GM15510 (cell line): ENCODE measurements around the gene PHF19.
A peak's percentile ranks its signal among the peaks of the same experiment; 100 is the strongest.

ENCODE experiments used
- POLR2A ChIP-seq: IDR thresholded peaks from 3 replicates; pipeline ENCODE4 v1.6.1; 2011; ENCODE audit warnings: borderline replicate concordance; ENCODE audit not compliant: insufficient read length; ENCODE audit errors: extremely low read depth

Gene PHF19

GRCh38 chr9:120916991-120917880 is 40.2 kb upstream of the PHF19 start:
- TF ChIP-seq POLR2A: no peak

- no peak for TF ChIP-seq POLR2A
Observed at GRCh38 chr9:120916588-120916987, 39.6 kb upstream of the PHF19 start.

- peak; percentile 25 for TF ChIP-seq POLR2A
Observed at GRCh38 chr9:120915854-120916470, 39.0 kb upstream of the PHF19 start.

GRCh38 chr9:120914953-120915352 is 38.0 kb upstream of the PHF19 start:
- no peak for TF ChIP-seq POLR2A

GRCh38 chr9:120914396-120914795 is 37.4 kb upstream of the PHF19 start:
- no peak for TF ChIP-seq POLR2A

GRCh38 chr9:120913647-120914264 is 36.8 kb upstream of the PHF19 start:
- no peak for TF ChIP-seq POLR2A

- TF ChIP-seq POLR2A: no peak
Observed at GRCh38 chr9:120912958-120913646, 36.1 kb upstream of the PHF19 start.

GRCh38 chr9:120911295-120911837 is 34.4 kb upstream of the PHF19 start:
- TF ChIP-seq POLR2A: no peak

GRCh38 chr9:120910643-120911042 is 33.7 kb upstream of the PHF19 start:
- no peak for TF ChIP-seq POLR2A

GRCh38 chr9:120909904-120910303 is 32.9 kb upstream of the PHF19 start:
- no peak for TF ChIP-seq POLR2A

- TF ChIP-seq POLR2A: peak; percentile 8
Observed at GRCh38 chr9:120905315-120906164, 28.6 kb upstream of the PHF19 start.

GRCh38 chr9:120904978-120905301 is 28.0 kb upstream of the PHF19 start:
- peak; percentile 7 for TF ChIP-seq POLR2A

- TF ChIP-seq POLR2A: no peak
Observed at GRCh38 chr9:120904061-120904977, 27.3 kb upstream of the PHF19 start.
